Measurements from ENCODE around the gene ELAVL4.
A peak's percentile ranks its signal among the peaks of the same experiment; 100 is the strongest.

ELAVL4 gene

GRCh38 chr1:50175719-50176639, 67.3 kb downstream of the ELAVL4 start:
- DNase-seq (ENCODE audit: low read depth): no peak

GRCh38 chr1:50177994-50178393, 69.3 kb downstream of the ELAVL4 start:
- no peak for DNase-seq (ENCODE audit: low read depth)
- H3K4me3 ChIP-seq (ENCODE audit: low read length): no peak overlapping the region
- TF ChIP-seq CTCF (conservative IDR thresholded peaks at IDR 0.05; ENCODE audit: low read depth, low read length): no peak

More at GRCh38 chr1:50175719-50176639, 67.3 kb downstream of the ELAVL4 start:
- TF ChIP-seq CTCF (conservative IDR thresholded peaks at IDR 0.05; ENCODE audit: low read depth, low read length): no peak
- H3K4me3 ChIP-seq (ENCODE audit: low read length): no peak overlapping the region

GRCh38 chr1:50179639-50180038, 70.9 kb downstream of the ELAVL4 start:
- H3K4me3 ChIP-seq (ENCODE audit: low read length): no peak overlapping the region

GRCh38 chr1:50180367-50180766, 71.6 kb downstream of the ELAVL4 start:
- H3K4me3 ChIP-seq (ENCODE audit: low read length): no peak overlapping the region
- TF ChIP-seq CTCF (conservative IDR thresholded peaks at IDR 0.05; ENCODE audit: low read depth, low read length): no peak
- DNase-seq (ENCODE audit: low read depth): no peak

More at GRCh38 chr1:50179639-50180038, 70.9 kb downstream of the ELAVL4 start:
- DNase-seq (ENCODE audit: low read depth): no peak
- no peak for TF ChIP-seq CTCF (conservative IDR thresholded peaks at IDR 0.05; ENCODE audit: low read depth, low read length)

- peak; percentile 60 for DNase-seq (ENCODE audit: low read depth)
- TF ChIP-seq CTCF (conservative IDR thresholded peaks at IDR 0.05; ENCODE audit: low read depth, low read length): no peak
- H3K4me3 ChIP-seq (ENCODE audit: low read length): no peak overlapping the region
Observed at GRCh38 chr1:50181027-50181663, 72.4 kb downstream of the ELAVL4 start.

- no peak for TF ChIP-seq CTCF (conservative IDR thresholded peaks at IDR 0.05; ENCODE audit: low read depth, low read length)
- DNase-seq (ENCODE audit: low read depth): no peak
- no peak overlapping the region for H3K4me3 ChIP-seq (ENCODE audit: low read length)
Observed at GRCh38 chr1:50183378-50184133, 74.8 kb downstream of the ELAVL4 start.

Measured in retinal pigment epithelial cell (primary cell).